Measurements from ENCODE around the gene ZDHHC13. TPM values are rescaled to one million over a fixed set of nuclear protein-coding genes. Genes with fewer than 3 reads are reported as not detected.
A peak's percentile ranks its signal among the peaks of the same experiment; 100 is the strongest.
"Not testable (repeated sequence)": the region's sequence is repeated elsewhere in the genome, so short reads cannot be mapped to it uniquely, and the experiment has no call there.

Gene ZDHHC13
- total and polyA plus RNA-seq, 10 donors, result 8.2 to 20.4 (median 12.3) TPM

DNA sequence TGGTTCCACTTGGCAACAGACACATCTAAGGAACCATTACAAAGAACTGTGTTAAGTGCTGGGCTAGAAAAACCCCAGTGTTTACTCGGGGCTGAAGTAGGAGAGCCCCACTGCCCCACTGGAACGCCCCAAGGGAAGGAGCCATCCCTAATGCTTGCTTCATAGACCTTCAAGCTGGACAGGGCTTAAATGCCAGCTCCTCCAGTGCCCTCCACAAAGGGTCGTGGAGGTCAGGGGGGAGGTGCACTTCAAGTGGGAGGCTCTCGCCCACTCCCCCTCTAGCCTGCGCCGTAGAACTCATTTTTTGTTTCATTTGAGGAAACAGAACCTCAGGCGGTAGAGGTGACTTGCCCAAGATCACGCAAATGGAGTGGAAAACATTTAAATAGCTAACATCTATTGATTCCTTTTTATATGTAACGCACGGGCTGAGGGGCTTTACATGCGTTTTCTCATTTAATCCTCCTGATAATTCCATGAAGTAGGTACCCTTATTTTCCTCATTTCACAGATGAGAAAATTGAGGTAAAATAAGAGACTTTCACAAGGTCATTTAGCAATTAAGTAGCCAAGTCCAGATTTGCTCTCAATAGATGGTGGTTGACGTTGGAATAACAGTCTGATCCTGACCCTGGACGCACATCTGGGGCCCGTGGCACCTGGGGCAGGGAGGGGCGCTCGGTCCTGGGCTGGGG, 545 bp upstream of the ZDHHC13 start:
- WGBS, 5 donors, result 23 to 31% (median 27%) methylated on average over 14 to 16 of the region's 16 CpGs
- peak overlapping the region; percentile 72 to 95 (median 92) for H3K4me3 ChIP-seq
- TF ChIP-seq POLR2A (IDR thresholded peaks at IDR 0.05), result no peak
- no peak for TF ChIP-seq POLR2AphosphoS5 (IDR thresholded peaks at IDR 0.05)
- TF ChIP-seq, protein P1, sequence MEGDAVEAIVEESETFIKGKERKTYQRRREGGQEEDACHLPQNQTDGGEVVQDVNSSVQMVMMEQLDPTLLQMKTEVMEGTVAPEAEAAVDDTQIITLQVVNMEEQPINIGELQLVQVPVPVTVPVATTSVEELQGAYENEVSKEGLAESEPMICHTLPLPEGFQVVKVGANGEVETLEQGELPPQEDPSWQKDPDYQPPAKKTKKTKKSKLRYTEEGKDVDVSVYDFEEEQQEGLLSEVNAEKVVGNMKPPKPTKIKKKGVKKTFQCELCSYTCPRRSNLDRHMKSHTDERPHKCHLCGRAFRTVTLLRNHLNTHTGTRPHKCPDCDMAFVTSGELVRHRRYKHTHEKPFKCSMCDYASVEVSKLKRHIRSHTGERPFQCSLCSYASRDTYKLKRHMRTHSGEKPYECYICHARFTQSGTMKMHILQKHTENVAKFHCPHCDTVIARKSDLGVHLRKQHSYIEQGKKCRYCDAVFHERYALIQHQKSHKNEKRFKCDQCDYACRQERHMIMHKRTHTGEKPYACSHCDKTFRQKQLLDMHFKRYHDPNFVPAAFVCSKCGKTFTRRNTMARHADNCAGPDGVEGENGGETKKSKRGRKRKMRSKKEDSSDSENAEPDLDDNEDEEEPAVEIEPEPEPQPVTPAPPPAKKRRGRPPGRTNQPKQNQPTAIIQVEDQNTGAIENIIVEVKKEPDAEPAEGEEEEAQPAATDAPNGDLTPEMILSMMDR (IDR thresholded peaks at IDR 0.05 in 8 of 11, conservative IDR thresholded peaks at IDR 0.05 in 3 of 11), result no peak
- peaks cover 0 to 6% (median 0%) of the 10 kb centered on the region in 6 donors for H3K36me3 ChIP-seq
- no peaks in the 10 kb centered on the region for H3K27me3 ChIP-seq (replicated peaks in 1 of 7)
- H3K27ac ChIP-seq, result peak overlapping the region in 4 of 8 donors; percentile 61 to 88 (median 78)
- no peaks in the 10 kb centered on the region for H3K9me3 ChIP-seq
- H3K4me1 ChIP-seq, result peaks cover 5 to 50% (median 38%) of the 10 kb centered on the region in 6 donors
- intact Hi-C loops (cut with DNase I; ENCODE audit: low total_unique reads), result no loop called here
- peak; percentile 69 for DNase-seq

DNA sequence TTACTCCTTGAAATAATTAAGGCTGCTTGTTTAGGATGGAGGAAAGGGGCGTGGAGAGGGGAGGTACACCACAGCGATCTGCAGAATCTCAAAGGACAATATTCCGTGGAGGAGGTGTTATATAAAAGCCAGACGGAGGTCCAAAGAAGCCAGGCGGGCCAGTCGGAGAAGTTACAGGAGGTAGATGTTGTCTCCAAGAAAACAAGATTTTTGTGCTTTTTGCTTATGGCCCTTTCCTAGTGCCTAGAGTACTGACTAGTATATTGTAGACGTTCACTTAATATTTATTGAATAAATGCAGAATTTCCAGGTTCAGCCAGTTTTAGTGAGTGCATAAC, 761 bp downstream of the ZDHHC13 start:
- Histone ChIP-seq H3K9me3 (no peaks in the 10 kb centered on the region), H3K27me3 (replicated peaks in 1 of 7) (no peaks in the 10 kb centered on the region), H3K36me3 (peaks cover 0 to 6% (median 0%) of the 10 kb centered on the region in 6 donors), H3K27ac (peak overlapping the region in 3 of 8 donors; percentile 76 to 88 (median 81)), H3K4me1 (peaks cover 5 to 53% (median 39%) of the 10 kb centered on the region in 6 donors), H3K4me3 (peak overlapping the region; percentile 72 to 95 (median 92))
- intact Hi-C loops (cut with DNase I; ENCODE audit: low total_unique reads), result no loop called here
- TF ChIP-seq POLR2AphosphoS5 (IDR thresholded peaks at IDR 0.05) (no peak), POLR2A (IDR thresholded peaks at IDR 0.05) (no peak)
- TF ChIP-seq, protein P1 (IDR thresholded peaks at IDR 0.05 in 8 of 11, conservative IDR thresholded peaks at IDR 0.05 in 3 of 11), result no peak
- 31 to 37% (median 34%) methylated on average over 7 of the region's 7 CpGs for WGBS, 5 donors
- DNase-seq, result no peak

DNA sequence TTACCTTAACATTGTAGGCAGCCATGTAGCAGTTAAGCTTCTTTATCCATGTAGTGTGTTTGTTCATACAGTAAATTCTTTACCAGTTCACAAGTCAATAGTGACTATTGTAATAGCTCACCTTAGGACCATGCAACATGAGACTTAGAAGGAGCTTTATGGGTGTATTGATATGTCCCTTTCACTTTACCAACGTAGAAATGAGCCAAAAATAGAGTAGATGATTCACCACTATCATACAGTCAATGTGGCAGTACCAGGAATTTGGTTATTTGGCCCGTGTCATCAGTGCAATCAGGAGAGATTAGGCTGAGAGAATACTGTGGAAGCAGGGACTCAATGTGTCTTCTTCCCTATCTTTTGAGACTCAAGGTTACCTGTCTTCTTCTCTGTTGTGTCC, 4.7 kb downstream of the ZDHHC13 start:
- Histone ChIP-seq H3K9me3 (peaks cover 0 to 4% (median under 1%) of the 10 kb centered on the region in 8 donors), H3K36me3 (peaks cover 0 to 18% (median 5%) of the 10 kb centered on the region in 6 donors), H3K4me3 (no peak overlapping the region), H3K27me3 (replicated peaks in 1 of 7) (no peaks in the 10 kb centered on the region), H3K27ac (no peak overlapping the region), H3K4me1 (peaks cover 5 to 47% (median 34%) of the 10 kb centered on the region in 6 donors)
- no peak for DNase-seq
- TF ChIP-seq POLR2AphosphoS5 (IDR thresholded peaks at IDR 0.05), result no peak
- TF ChIP-seq, protein P1 (IDR thresholded peaks at IDR 0.05 in 8 of 11, conservative IDR thresholded peaks at IDR 0.05 in 3 of 11), result no peak
- TF ChIP-seq POLR2A (IDR thresholded peaks at IDR 0.05), result no peak
- intact Hi-C loops (cut with DNase I; ENCODE audit: low total_unique reads), result no loop called here
- WGBS, 5 donors, result 65 to 72% (median 70%) methylated on average over 2 of the region's 2 CpGs

DNA sequence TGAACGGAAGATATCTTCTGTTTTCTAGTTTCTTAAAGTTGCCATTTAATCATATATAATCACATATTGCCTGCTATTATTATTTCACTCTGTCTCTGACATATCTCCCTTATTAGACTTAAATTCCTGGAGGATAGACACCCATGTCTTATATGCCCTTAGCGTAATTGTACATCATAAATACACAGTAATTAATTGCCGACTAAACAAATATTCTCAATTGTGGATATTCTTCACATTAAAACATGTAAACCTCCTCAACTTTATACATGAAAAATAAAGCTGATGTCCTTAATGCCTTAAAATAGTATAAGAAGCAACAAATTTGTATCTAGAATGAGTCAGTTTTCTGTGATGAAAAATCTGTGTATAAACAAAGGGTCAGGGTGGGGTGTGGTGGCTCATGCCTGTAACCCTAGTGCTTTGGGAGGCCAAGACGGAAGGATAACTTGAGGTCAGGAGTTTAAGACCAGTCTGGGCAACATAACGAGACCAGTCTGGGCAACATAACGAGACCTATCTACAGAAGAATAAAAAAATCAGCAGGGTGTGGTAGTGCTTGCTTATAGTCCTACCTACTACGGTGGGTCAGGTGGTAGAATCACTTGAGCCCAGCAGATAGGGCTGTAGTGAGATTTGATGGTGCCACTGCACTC, 6.1 kb downstream of the ZDHHC13 start:
- DNase-seq, result no peak
- H3K4me3 ChIP-seq, result no peak overlapping the region
- peaks cover 0 to 6% (median 2%) of the 10 kb centered on the region in 8 donors for H3K9me3 ChIP-seq
- H3K36me3 ChIP-seq, result peaks cover 0 to 19% (median 6%) of the 10 kb centered on the region in 6 donors
- H3K4me1 ChIP-seq, result peaks cover 0 to 37% (median 25%) of the 10 kb centered on the region in 6 donors
- no peak overlapping the region for H3K27ac ChIP-seq
- TF ChIP-seq POLR2A (IDR thresholded peaks at IDR 0.05), result no peak
- no peak for TF ChIP-seq POLR2AphosphoS5 (IDR thresholded peaks at IDR 0.05)
- TF ChIP-seq, protein P1 (IDR thresholded peaks at IDR 0.05 in 8 of 11, conservative IDR thresholded peaks at IDR 0.05 in 3 of 11), result no peak
- intact Hi-C loops (cut with DNase I; ENCODE audit: low total_unique reads), result no loop called here
- WGBS, 5 donors, result 94 to 98% (median 96%) methylated on average over 7 of the region's 7 CpGs
- H3K27me3 ChIP-seq (replicated peaks in 1 of 7), result no peaks in the 10 kb centered on the region

DNA sequence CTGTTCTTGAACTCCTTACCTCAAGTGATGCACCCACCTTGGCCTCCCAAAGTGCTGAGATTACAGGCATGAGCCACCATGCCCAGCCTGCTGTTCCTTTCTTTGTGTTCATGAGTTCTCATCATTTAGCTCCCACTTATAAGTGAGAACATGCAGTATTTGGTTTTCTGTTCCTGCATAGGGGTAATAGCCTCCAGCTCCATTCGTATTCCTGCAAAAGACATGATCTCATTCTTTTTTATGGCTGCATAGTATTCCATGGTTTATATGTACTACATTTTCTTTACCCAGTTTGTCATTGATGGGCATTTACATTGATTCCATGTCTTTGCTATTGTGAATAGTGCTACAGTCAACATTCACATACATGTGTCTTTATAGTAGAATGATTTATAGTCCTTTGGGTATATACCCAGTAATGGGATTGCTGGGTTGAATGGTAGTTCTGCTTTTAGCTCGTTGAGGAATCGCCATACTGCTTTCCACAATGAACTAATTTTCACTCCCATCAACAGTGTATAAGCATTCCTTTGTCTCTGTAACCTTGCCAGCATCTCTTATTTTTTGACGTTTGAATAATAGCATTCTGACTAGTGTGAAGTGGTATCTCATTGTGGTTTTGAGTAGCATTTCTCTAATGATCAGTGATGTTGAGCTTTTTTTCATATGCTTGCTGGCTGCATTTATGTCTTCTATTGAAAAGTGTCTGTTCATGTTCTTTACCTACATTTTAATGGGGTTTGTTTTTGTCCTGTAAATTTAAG, 9.8 kb downstream of the ZDHHC13 start:
- intact Hi-C loops (cut with DNase I; ENCODE audit: low total_unique reads); H3K4me1 ChIP-seq; H3K4me3 ChIP-seq; DNase-seq; H3K27me3 ChIP-seq (replicated peaks in 1 of 7); H3K27ac ChIP-seq: not testable (repeated sequence)
- 83 to 95% (median 91%) methylated on average over 4 of the region's 4 CpGs for WGBS, 5 donors
- Histone ChIP-seq H3K9me3 (peaks cover 0 to 13% (median 6%) of the 10 kb centered on the region in 8 donors), H3K36me3 (peaks cover 0 to 30% (median 6%) of the 10 kb centered on the region in 6 donors)

Measured in spleen (tissue), 11 donors.